ENCODE data around the gene SV2C. TPM values are rescaled to one million over a fixed set of nuclear protein-coding genes. Genes with fewer than 3 reads are reported as not detected.

SV2C gene
- total and polyA plus RNA-seq, 4 donors: 0.01 to 0.40 (median 0.37) TPM; not detected in 1

- no peak overlapping the region for H3K27ac ChIP-seq (ENCODE audit: low read depth in 1 of 2, low read length in 1 of 2)
- no peak for TF ChIP-seq CTCF (IDR thresholded peaks at IDR 0.05; ENCODE audit: control extremely low read depth, extremely low read depth)
- H3K9ac ChIP-seq (ENCODE audit: insufficient read depth in 1 of 2, low read length in 2 of 2): no peak overlapping the region
- H3K9me3 ChIP-seq (ENCODE audit: control insufficient read depth in 4 of 4, insufficient read depth in 3 of 4, low read length in 3 of 4): no peaks in the 10 kb centered on the region
- no peak overlapping the region for H3K4me3 ChIP-seq
- H3K4me1 ChIP-seq (ENCODE audit: control insufficient read depth in 5 of 5, insufficient read depth in 5 of 5, low read length in 5 of 5): peaks cover 0 to 6% (median 0%) of the 10 kb centered on the region in 5 donors
- H3K36me3 ChIP-seq (ENCODE audit: control insufficient read depth in 4 of 4, insufficient read depth in 4 of 4, low read length in 4 of 4): no peaks in the 10 kb centered on the region
- 51 to 72% methylated on average over 9 of the region's 9 CpGs for WGBS, 2 donors
- H3K27me3 ChIP-seq (ENCODE audit: control insufficient read depth in 3 of 3, insufficient read depth in 3 of 3, low read length in 2 of 3): no peaks in the 10 kb centered on the region
- DNase-seq (no peak), ATAC-seq (ENCODE audit: insufficient read depth, low FRiP score) (no peak)
These were observed 307.8 kb downstream of the SV2C start for GRCh38 chr5:76391014-76391413.

GRCh38 chr5:76393035-76393680 lies 310.0 kb downstream of the SV2C start:
- no peaks in the 10 kb centered on the region for H3K9me3 ChIP-seq (ENCODE audit: control insufficient read depth in 4 of 4, insufficient read depth in 3 of 4, low read length in 3 of 4)
- H3K4me3 ChIP-seq: no peak overlapping the region
- H3K27me3 ChIP-seq (ENCODE audit: control insufficient read depth in 3 of 3, insufficient read depth in 3 of 3, low read length in 2 of 3): no peaks in the 10 kb centered on the region
- H3K9ac ChIP-seq (ENCODE audit: insufficient read depth in 1 of 2, low read length in 2 of 2): no peak overlapping the region
- DNase-seq: no peak
- 71 to 81% methylated on average over 5 of the region's 5 CpGs for WGBS, 2 donors
- TF ChIP-seq CTCF (IDR thresholded peaks at IDR 0.05; ENCODE audit: control extremely low read depth, extremely low read depth): no peak
- no peak for ATAC-seq (ENCODE audit: insufficient read depth, low FRiP score)
- H3K36me3 ChIP-seq (ENCODE audit: control insufficient read depth in 4 of 4, insufficient read depth in 4 of 4, low read length in 4 of 4): no peaks in the 10 kb centered on the region
- H3K27ac ChIP-seq (ENCODE audit: low read depth in 1 of 2, low read length in 1 of 2): no peak overlapping the region
- no peaks in the 10 kb centered on the region for H3K4me1 ChIP-seq (ENCODE audit: control insufficient read depth in 5 of 5, insufficient read depth in 5 of 5, low read length in 5 of 5)

- H3K4me3 ChIP-seq: no peak overlapping the region
- H3K27me3 ChIP-seq (ENCODE audit: control insufficient read depth in 3 of 3, insufficient read depth in 3 of 3, low read length in 2 of 3): no peaks in the 10 kb centered on the region
- peaks cover 0 to 4% (median 0%) of the 10 kb centered on the region in 5 donors for H3K4me1 ChIP-seq (ENCODE audit: control insufficient read depth in 5 of 5, insufficient read depth in 5 of 5, low read length in 5 of 5)
- WGBS, 2 donors: 97 to 98% methylated on average over 2 of the region's 2 CpGs
- no peak overlapping the region for H3K9ac ChIP-seq (ENCODE audit: insufficient read depth in 1 of 2, low read length in 2 of 2)
- TF ChIP-seq CTCF (IDR thresholded peaks at IDR 0.05; ENCODE audit: control extremely low read depth, extremely low read depth): no peak
- ATAC-seq (ENCODE audit: insufficient read depth, low FRiP score) (no peak), DNase-seq (no peak)
- H3K36me3 ChIP-seq (ENCODE audit: control insufficient read depth in 4 of 4, insufficient read depth in 4 of 4, low read length in 4 of 4): no peaks in the 10 kb centered on the region
- no peaks in the 10 kb centered on the region for H3K9me3 ChIP-seq (ENCODE audit: control insufficient read depth in 4 of 4, insufficient read depth in 3 of 4, low read length in 3 of 4)
- no peak overlapping the region for H3K27ac ChIP-seq (ENCODE audit: low read depth in 1 of 2, low read length in 1 of 2)
These were observed 314.0 kb downstream of the SV2C start for GRCh38 chr5:76397200-76397599.

- no peak for ATAC-seq (ENCODE audit: insufficient read depth, low FRiP score)
- DNase-seq: no peak
- TF ChIP-seq CTCF (IDR thresholded peaks at IDR 0.05; ENCODE audit: control extremely low read depth, extremely low read depth): no peak
These were observed 316.1 kb downstream of the SV2C start for GRCh38 chr5:76399268-76399667.

More at GRCh38 chr5:76399268-76399667, 316.1 kb downstream of the SV2C start:
- Histone ChIP-seq H3K27ac (ENCODE audit: low read depth in 1 of 2, low read length in 1 of 2) (no peak overlapping the region), H3K9ac (ENCODE audit: insufficient read depth in 1 of 2, low read length in 2 of 2) (no peak overlapping the region), H3K27me3 (ENCODE audit: control insufficient read depth in 3 of 3, insufficient read depth in 3 of 3, low read length in 2 of 3) (no peaks in the 10 kb centered on the region), H3K36me3 (ENCODE audit: control insufficient read depth in 4 of 4, insufficient read depth in 4 of 4, low read length in 4 of 4) (no peaks in the 10 kb centered on the region), H3K9me3 (ENCODE audit: control insufficient read depth in 4 of 4, insufficient read depth in 3 of 4, low read length in 3 of 4) (no peaks in the 10 kb centered on the region), H3K4me3 (no peak overlapping the region), H3K4me1 (ENCODE audit: control insufficient read depth in 5 of 5, insufficient read depth in 5 of 5, low read length in 5 of 5) (peaks cover 0 to 14% (median 3%) of the 10 kb centered on the region in 5 donors)
- WGBS, 2 donors: 90 to 95% methylated on average over 2 of the region's 2 CpGs
